H54 (cell line): ENCODE measurements around the gene GET4.

Experiments
- DNase-seq: peaks from one replicate; pipeline ENCODE4 v3.0.0; 2011; ENCODE audit warnings: low spot score, mixed read lengths; ENCODE audit not compliant: insufficient read length
- FAIRE-seq: peaks from 3 replicates; lab custom pipeline; 2011; peaks lifted over from hg19 to GRCh38; lab: Jason Lieb, UNC
- POLR2A ChIP-seq: IDR thresholded peaks from 2 replicates; pipeline ENCODE4 v1.6.1; 2011; ENCODE audit warnings: low read depth, mild to moderate bottlenecking, low read length

Gene GET4

GRCh38 chr7:891291-891690 is 14.9 kb downstream of the GET4 start:
- no peak for TF ChIP-seq POLR2A
- FAIRE-seq (no peak), DNase-seq (no peak)

- FAIRE-seq (no peak), DNase-seq (no peak)
- TF ChIP-seq POLR2A: no peak
These were observed 15.5 kb downstream of the GET4 start for GRCh38 chr7:891805-892204.

- FAIRE-seq (no peak), DNase-seq (no peak)
- TF ChIP-seq POLR2A: no peak; the same call in 1 of the 2 replicates
These were observed 16.6 kb downstream of the GET4 start for GRCh38 chr7:892648-893593.

DNA sequence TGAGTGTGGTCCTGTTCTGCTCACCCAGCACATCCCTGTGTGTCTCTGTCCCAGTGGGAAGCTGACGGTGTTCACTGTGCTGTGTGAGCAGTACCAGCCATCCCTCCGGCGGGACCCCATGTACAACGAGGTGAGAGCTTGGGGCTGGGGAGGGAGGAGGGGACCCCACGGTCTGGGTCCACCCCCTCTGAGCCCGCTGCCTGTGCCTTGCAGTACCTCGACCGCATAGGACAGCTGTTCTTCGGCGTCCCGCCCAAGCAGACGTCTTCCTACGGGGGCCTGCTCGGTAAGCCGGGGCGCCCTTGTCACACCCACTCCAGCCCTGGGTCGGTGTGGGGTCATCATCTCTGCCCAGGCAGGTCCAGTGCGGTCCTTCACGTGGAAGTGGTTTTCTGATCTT is 17.3 kb downstream of the GET4 start:
- no peak for FAIRE-seq
- TF ChIP-seq POLR2A: no peak
- DNase-seq: no peak

DNA sequence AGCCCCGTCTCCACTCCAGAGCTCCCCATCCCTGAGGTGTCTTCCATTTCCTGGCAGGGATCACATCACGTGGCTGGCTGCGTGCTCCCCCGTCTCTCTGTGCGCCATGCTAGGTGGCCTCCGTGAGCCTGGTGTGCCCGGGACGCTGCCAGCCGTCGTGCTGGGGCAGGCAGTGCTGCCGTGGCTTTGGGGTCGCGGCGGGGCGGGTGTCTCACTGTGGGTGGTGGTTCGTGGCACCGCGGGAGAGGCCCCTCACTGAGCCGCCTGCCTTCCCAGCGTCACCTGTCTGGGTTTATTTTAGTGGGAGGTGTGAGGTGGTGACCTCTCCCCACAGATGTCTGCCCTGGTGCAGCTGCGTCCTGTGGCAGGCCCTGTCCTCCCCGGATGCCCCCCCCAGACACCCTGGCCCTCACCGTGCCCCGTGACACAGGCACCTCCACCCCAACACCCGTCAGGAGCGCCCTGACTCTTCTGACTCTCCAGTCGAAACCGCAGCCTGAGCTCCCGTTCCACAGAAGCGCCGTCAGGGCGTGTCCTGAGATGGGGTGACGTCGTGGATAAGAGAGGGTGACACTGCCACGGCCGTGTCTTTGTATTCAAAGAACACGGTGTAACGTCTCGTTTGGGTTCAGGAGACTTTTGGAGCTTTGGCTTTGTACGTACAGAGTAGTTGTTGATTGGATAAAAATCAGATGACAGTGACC is 18.0 kb downstream of the GET4 start:
- FAIRE-seq (no peak), DNase-seq (no peak)
- TF ChIP-seq POLR2A: no peak

GRCh38 chr7:894927-895450 is 18.6 kb downstream of the GET4 start:
- DNase-seq: no peak
- TF ChIP-seq POLR2A: no peak
- FAIRE-seq: no peak

DNA sequence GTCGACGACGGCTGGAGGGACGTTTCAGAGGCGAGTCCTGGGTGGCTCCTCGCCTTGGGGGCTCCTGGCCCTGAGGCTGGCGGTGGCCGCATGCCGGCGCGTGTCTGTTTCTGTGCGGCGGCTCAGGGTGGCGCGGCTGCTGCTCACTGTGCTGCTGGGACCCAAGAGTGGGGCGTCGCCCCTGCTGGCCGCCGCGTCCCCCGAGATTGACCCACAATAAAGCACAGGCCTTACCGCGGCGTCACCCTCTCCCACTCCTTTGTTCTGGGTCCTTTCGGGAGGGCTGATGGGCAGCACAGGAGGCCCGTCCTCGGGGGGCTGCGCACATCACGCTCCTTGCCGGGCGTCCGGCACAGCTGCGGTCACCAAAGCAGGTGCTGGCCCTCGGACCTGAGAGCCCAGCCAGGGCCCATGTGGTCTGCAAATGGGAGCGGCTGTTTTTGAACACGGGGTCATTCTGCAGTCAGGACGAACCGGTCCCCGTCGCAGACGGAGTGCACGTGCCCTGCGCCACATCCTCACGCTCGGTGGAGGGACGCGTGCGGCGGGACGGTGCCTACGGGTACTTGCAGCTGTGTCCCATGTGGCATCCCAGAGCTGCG is 19.2 kb downstream of the GET4 start:
- FAIRE-seq (no peak), DNase-seq (no peak)
- no peak for TF ChIP-seq POLR2A

DNA sequence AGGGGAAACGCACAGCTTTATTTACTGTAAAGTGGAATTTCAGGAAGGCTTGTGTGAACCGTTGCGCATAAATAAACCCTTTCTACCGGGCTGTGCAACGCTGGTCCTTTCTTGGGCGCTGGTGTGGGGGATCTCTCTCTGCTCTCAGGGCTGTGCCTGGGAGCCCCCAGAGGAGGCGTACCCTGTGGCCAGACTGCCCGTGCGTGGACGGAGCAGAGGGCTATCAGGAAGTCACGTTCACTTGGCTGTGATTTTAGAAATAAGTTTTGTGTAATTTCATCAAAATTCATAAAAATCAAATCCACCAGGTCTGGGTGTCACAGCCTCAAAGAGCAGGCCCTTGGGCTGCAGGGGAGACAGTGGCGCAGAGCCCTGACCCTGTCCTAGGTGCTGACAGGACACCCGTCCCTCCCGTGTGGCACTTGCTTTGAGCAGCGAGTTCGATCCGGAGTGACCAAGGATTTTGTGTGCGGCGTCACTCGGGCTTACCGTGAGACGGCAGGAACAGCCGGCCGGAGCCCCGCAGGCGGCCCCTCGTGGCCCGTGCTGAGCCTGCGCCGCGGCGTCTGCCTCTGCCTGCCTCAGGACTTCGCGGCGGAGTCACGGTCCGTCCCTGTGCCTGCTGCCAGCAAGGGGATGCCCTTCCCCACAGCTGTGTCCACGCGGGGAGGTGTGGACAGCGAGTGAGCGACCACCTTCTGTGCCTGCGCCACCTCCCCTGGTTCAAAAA is 20.2 kb downstream of the GET4 start:
- FAIRE-seq (no peak), DNase-seq (no peak)
- TF ChIP-seq POLR2A: no peak

- DNase-seq (no peak), FAIRE-seq (no peak)
- no peak for TF ChIP-seq POLR2A
These were observed 20.7 kb downstream of the GET4 start for GRCh38 chr7:897086-897485.

GRCh38 chr7:897771-898376 is 21.5 kb downstream of the GET4 start:
- FAIRE-seq (no peak), DNase-seq (no peak)
- TF ChIP-seq POLR2A: 0 out of 2 replicates have a peak, but pooled peaks have one; percentile 11

DNA sequence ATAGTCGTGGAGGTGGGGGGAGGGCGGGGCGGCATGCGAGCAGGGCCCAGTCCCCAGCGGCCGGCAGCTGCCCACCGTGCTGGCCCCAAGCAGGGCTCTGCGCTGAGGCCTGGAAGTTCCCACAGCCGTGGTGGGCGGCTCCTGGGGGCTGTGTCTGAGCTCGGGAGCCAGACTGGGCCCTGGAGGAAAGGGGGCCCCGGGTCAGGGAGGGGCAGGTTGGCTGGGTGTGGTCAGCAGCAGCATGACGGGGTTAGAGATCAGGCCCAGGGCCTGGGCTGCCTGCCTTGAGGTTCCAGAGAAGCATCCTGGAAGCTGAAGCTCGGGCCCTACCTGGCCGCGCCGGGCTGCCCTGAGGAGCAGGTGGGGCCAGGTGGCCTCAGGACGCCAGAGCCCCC is 22.1 kb downstream of the GET4 start:
- TF ChIP-seq POLR2A: no peak
- DNase-seq (no peak), FAIRE-seq (no peak)

GRCh38 chr7:898855-899681 is 22.7 kb downstream of the GET4 start:
- TF ChIP-seq POLR2A: no peak
- no peak for FAIRE-seq

More at GRCh38 chr7:898855-899681, 22.7 kb downstream of the GET4 start:
- no peak for DNase-seq
